C4-2B (cell line): ENCODE data around the gene CACTIN.

ENCODE experiments used
- CTCF ChIP-seq: fragments of 450-650 bp; conservative IDR thresholded peaks from 2 replicates; pipeline ENCODE4 v1.5.1; 2017; ENCODE audit warnings: mild to moderate bottlenecking
- ZFX ChIP-seq: fragments of 450-650 bp; IDR thresholded peaks from 2 replicates; pipeline ENCODE4 v1.6.1; 2017

- no peak for TF ChIP-seq CTCF
- TF ChIP-seq ZFX: no peak
These were observed 32.5 kb upstream of the CACTIN start for GRCh38 chr19:3658870-3659745.
